ENCODE data around the gene DOLPP1. TPM values are rescaled to one million over a fixed set of nuclear protein-coding genes. Genes with fewer than 3 reads are reported as not detected.
A peak's percentile ranks its signal among the peaks of the same experiment; 100 is the strongest.

Gene DOLPP1
- total and polyA plus RNA-seq, 12 donors = 3.1 to 8.1 (median 5.0) TPM

DNA sequence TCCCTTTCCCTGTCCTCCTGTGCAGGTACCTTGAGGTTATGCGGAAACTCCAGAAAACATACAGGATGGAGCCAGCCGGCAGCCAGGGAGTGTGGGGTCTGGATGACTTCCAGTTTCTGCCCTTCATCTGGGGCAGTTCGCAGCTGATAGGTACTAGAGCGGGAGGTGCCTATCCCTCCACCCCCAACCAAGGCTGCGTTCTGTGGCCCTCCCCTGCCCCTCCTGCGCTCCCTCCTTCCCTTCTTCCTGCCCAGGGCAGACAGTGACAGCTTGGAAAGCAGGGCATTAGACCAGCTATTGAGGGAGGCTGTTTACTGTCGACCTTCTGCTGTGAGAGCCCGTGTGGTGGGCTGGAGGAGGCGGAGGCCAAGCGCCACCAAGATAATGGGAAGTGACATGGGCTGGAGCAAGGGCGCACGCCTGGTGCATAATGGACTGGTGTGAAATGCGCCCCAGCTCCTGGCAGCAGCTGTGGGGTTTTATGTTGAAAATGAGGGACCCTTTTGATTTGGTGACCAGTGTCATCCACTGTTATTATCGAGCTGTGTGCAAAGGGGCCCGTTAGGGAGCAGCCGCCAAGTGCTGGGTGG lies 55.6 kb downstream of the DOLPP1 start:
- Histone ChIP-seq H3K36me3 (peaks cover 0 to 67% (median 13%) of the 10 kb centered on the region in 9 donors), H3K4me1 (peaks cover 23 to 48% (median 36%) of the 10 kb centered on the region in 9 donors), H3K27ac (peak overlapping the region in 2 of 10 donors; percentile 100), H3K9me3 (no peaks in the 10 kb centered on the region), H3K27me3 (no peaks in the 10 kb centered on the region), H3K4me3 (no peak overlapping the region)
- WGBS, 2 donors = 70 to 77% methylated on average over 16 of the region's 16 CpGs
- intact Hi-C loops (cut with DNase I) = loop anchor here in 7 of 10 donors (5.0 to 10.0 kb wide), 7 partner anchors 118 to 648 kb away; partner anchors contain the start of gene NTMT1 (in 1 of the 7)
- no peak for DNase-seq
- ATAC-seq = no peak
- TF ChIP-seq, protein P1, sequence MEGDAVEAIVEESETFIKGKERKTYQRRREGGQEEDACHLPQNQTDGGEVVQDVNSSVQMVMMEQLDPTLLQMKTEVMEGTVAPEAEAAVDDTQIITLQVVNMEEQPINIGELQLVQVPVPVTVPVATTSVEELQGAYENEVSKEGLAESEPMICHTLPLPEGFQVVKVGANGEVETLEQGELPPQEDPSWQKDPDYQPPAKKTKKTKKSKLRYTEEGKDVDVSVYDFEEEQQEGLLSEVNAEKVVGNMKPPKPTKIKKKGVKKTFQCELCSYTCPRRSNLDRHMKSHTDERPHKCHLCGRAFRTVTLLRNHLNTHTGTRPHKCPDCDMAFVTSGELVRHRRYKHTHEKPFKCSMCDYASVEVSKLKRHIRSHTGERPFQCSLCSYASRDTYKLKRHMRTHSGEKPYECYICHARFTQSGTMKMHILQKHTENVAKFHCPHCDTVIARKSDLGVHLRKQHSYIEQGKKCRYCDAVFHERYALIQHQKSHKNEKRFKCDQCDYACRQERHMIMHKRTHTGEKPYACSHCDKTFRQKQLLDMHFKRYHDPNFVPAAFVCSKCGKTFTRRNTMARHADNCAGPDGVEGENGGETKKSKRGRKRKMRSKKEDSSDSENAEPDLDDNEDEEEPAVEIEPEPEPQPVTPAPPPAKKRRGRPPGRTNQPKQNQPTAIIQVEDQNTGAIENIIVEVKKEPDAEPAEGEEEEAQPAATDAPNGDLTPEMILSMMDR (IDR thresholded peaks at IDR 0.05) = no peak

DNA sequence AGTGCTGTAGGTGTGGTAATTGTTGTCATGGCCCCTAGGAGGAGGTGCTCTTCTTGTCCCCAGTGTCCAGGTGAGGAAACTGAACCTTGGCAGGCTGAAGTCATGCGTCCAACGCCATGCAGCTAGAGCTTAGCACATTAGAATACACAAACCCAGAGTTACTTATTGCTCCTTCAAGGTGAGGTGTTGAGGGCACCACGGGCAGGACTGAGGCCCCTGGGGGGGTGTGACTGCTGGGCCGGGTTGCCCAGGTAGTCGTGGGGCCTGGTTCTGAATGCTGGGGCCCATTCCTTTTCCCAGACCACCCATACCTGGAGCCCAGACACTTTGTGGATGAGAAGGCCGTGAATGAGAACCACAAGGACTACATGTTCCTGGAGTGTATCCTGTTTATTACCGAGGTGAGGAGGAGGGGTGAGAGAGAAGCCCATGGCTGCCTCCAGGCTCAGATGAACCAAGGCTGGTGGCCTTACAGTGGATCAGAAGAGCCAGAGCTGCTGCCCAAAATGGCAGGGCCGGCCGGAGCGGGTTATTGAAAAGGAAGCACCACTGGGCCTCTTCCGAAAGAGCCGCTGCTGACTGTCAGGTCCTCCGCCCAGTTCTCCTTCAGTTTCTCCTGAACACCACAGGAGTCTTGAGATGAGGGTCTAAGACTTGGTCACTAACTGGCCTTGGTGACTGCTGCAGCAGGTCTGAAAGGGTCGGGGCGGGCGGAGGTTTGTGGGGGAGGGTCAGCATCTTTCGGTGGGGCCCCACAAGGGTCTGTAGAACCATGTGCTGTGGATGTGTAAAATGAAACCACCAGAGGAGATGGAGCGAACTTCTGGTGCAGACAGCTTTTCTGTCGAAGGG lies 56.6 kb downstream of the DOLPP1 start:
- peak overlapping the region; percentile 90 to 100 (median 100) for H3K27ac ChIP-seq
- H3K36me3 ChIP-seq = peaks cover 0 to 67% (median 13%) of the 10 kb centered on the region in 9 donors
- WGBS, 2 donors = 82% methylated on average over 19 of the region's 19 CpGs
- TF ChIP-seq, protein P1 (IDR thresholded peaks at IDR 0.05) = no peak
- ATAC-seq (no peak), DNase-seq (no peak)
- H3K27me3 ChIP-seq = no peaks in the 10 kb centered on the region
- H3K4me3 ChIP-seq = no peak overlapping the region
- peaks cover 32 to 54% (median 46%) of the 10 kb centered on the region in 9 donors for H3K4me1 ChIP-seq
- no peaks in the 10 kb centered on the region for H3K9me3 ChIP-seq
- intact Hi-C loops (cut with DNase I) = loop anchor here in 9 of 10 donors (2.0 to 10.0 kb wide), 11 partner anchors 39 to 647 kb away; partner anchors contain the start of gene NTMT1 (in 1 of the 9)

DNA sequence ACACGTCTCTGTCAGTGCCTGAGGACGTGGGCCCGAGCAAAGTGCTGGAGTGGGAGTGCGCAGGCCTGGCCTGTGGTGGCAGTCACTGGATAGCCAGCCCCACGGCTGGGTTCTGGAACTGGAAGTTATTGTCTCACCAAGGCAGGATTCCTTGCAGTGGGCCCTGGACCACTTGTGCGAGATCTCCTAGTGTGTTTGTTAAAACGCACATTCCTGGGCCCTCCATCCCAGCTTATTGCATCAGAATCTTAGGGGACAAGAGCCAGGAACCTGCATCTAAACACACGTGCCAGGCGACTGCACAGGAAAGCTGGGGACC lies 57.2 kb downstream of the DOLPP1 start:
- TF ChIP-seq, protein P1 (IDR thresholded peaks at IDR 0.05) = no peak
- peaks cover 36 to 60% (median 52%) of the 10 kb centered on the region in 9 donors for H3K4me1 ChIP-seq
- intact Hi-C loops (cut with DNase I) = loop anchor here in 9 of 10 donors (2.0 to 10.0 kb wide), 11 partner anchors 39 to 647 kb away; partner anchors contain the start of gene NTMT1 (in 1 of the 9)
- DNase-seq (peak in 1 of 2 donors; percentile 14), ATAC-seq (no peak)
- H3K27ac ChIP-seq = peak overlapping the region; percentile 90 to 100 (median 100)
- H3K4me3 ChIP-seq = no peak overlapping the region
- H3K9me3 ChIP-seq = no peaks in the 10 kb centered on the region
- WGBS, 2 donors = 75 to 78% methylated on average over 9 of the region's 9 CpGs
- H3K36me3 ChIP-seq = peaks cover 0 to 64% (median 13%) of the 10 kb centered on the region in 9 donors
- H3K27me3 ChIP-seq = no peaks in the 10 kb centered on the region

DNA sequence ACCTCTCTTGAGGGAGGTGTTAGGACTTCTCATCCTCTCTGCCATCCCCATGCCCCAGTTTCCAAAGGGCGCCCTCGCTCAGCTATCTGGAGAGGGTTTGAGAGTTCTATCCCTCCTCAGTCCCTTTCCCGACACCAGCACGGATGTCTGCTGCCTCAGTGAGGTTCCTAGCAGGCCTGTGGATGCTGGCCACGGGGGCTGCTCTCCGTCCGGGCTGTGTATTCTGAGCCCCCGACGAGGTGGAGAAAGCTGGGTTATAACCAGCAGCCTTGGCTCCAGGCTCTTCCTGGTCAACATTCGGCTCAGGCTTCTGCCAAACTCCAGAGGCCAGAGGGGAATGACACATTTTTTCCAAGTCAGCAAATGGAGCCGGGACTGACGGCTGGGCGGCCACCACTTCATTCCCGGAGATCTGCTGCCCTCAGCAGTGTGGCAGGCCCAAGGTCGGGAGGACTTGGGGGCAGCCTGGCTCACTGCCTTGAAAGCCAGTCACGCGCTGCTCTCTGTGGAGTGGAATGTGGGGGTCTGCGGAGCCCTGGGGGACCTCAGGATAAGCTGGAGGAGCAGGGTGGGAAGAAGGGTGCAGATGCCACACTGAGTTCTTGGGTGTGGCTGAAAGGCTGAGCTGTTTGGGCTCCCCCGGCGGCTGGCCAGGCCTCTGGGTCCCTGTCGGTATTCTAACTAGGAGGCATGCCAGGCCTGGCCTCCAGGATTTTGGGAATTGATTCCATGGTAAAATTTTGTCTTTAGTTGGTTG lies 57.7 kb downstream of the DOLPP1 start:
- intact Hi-C loops (cut with DNase I) = loop anchor here (1.0 to 10.0 kb wide), 14 partner anchors 38 to 646 kb away; partner anchors contain the start of gene NTMT1 (in 1 of the 10)
- H3K27me3 ChIP-seq = no peaks in the 10 kb centered on the region
- peaks cover 40 to 65% (median 57%) of the 10 kb centered on the region in 9 donors for H3K4me1 ChIP-seq
- ATAC-seq = peak; percentile 3 to 36 (median 6)
- peaks cover 0 to 60% (median 13%) of the 10 kb centered on the region in 9 donors for H3K36me3 ChIP-seq
- peak; percentile 62 to 71 for DNase-seq
- no peaks in the 10 kb centered on the region for H3K9me3 ChIP-seq
- peak overlapping the region; percentile 90 to 100 (median 100) for H3K27ac ChIP-seq
- H3K4me3 ChIP-seq = peak overlapping the region in 6 of 10 donors; percentile 53 to 62 (median 58)
- 15 to 17% methylated on average over 21 of the region's 21 CpGs for WGBS, 2 donors
- TF ChIP-seq, protein P1 (IDR thresholded peaks at IDR 0.05) = no peak
